T-cell (primary cell): ENCODE measurements around the gene GPR157. TPM values are rescaled to one million over a fixed set of nuclear protein-coding genes. Genes with fewer than 3 reads are reported as not detected.
"Not testable (repeated sequence)": the region's sequence is repeated elsewhere in the genome, so short reads cannot be mapped to it uniquely, and the experiment has no call there.

Experiments
- ATAC-seq, 4 experiments: fragments of 200-7000 bp in 3 of 4; fragments of 150-1000 bp in 1 of 4; cut with Tn5 transposase; replicated peaks in 1 of 4; 1 replicate in 3 of 4; 2 replicates in 1 of 4; pipeline ENCODE4 v1.10.0; 2021; ENCODE audit warnings: moderate library complexity in 3 of 4, mild to moderate bottlenecking in 2 of 4, moderate number of reproducible peaks in 1 of 4
- CTCF ChIA-PET, 2 donors: fragments of 300-600 bp; sonication (Branson Sonifier 250); formaldehyde crosslinking; loops; one replicate each; lab custom pipeline; 2022; ENCODE audit warnings: antibody characterized with exemption in 2 of 2; lab: Charles Lee
- POLR2A ChIA-PET, 2 donors: fragments of 300-600 bp; sonication (Branson Sonifier 250); formaldehyde crosslinking; loops; one replicate each; lab custom pipeline; 2022; ENCODE audit warnings: antibody characterized with exemption in 2 of 2; lab: Charles Lee
- DNase-seq, 35 experiments: peaks; one replicate each; pipeline versions ENCODE4 v3.0.0 to v3.0.0-alpha.2; 2013 to 2023
- H3K27ac ChIP-seq: one replicate; pipeline ENCODE4 v1.5.1; 2013; ENCODE audit warnings: low read length
- H3K27me3 ChIP-seq, 2 experiments: replicated peaks in 1 of 2; 1 replicate in 1 of 2; 2 replicates in 1 of 2; pipeline versions ENCODE4 v1.6.1 to v1.7.0; 2013; ENCODE audit warnings: low read length in 1 of 2, mixed read lengths in 1 of 2; ENCODE audit not compliant: control insufficient read depth in 2 of 2, insufficient read depth in 2 of 2; ENCODE audit errors: extremely low read depth in 1 of 2
- H3K36me3 ChIP-seq, 2 donors: 1 replicate in 1 of 2; 2 replicates in 1 of 2; pipeline versions ENCODE4 v1.6.1 to v1.7.0; 2013; ENCODE audit warnings: low read length in 1 of 2; ENCODE audit not compliant: control insufficient read depth in 2 of 2, insufficient read depth in 1 of 2; ENCODE audit errors: extremely low read depth in 1 of 2
- H3K4me1 ChIP-seq, 2 experiments: 1 replicate in 1 of 2; 2 replicates in 1 of 2; pipeline versions ENCODE4 v1.6.1 to v1.7.0; 2013; ENCODE audit warnings: low read length in 2 of 2, mixed read lengths in 1 of 2; ENCODE audit not compliant: insufficient read depth in 2 of 2, control insufficient read depth in 1 of 2; ENCODE audit errors: extremely low read depth in 1 of 2
- H3K4me3 ChIP-seq, 2 donors: 1 replicate in 1 of 2; 2 replicates in 1 of 2; pipeline versions ENCODE4 v1.5.1 to v1.7.0; 2013; ENCODE audit warnings: mild to moderate bottlenecking in 2 of 2, low read length in 1 of 2, moderate library complexity in 1 of 2; ENCODE audit not compliant: control insufficient read depth in 1 of 2; ENCODE audit errors: extremely low read depth in 1 of 2
- H3K9me3 ChIP-seq: 2 replicates; pipeline ENCODE4 v1.7.0; 2013
- H3K27ac Mint-ChIP-seq, 2 donors: one replicate each; pipeline ENCODE4 v1.8.0; 2020 to 2021; ENCODE audit warnings: mild to moderate bottlenecking in 2 of 2, mixed read lengths in 2 of 2
- H3K27me3 Mint-ChIP-seq, 2 donors: one replicate each; pipeline ENCODE4 v1.8.0; 2021 to 2022; ENCODE audit warnings: mixed read lengths in 2 of 2
- H3K36me3 Mint-ChIP-seq: one replicate; pipeline ENCODE4 v1.8.0; 2021; ENCODE audit warnings: mixed read lengths
- H3K4me1 Mint-ChIP-seq, 3 donors: one replicate each; pipeline ENCODE4 v1.8.0; 2020 to 2022; ENCODE audit warnings: mixed read lengths in 3 of 3, mild to moderate bottlenecking in 1 of 3
- H3K4me3 Mint-ChIP-seq, 3 donors: one replicate each; pipeline ENCODE4 v1.8.0; 2020 to 2022; ENCODE audit warnings: mild to moderate bottlenecking in 3 of 3, mixed read lengths in 3 of 3, moderate library complexity in 3 of 3
- H3K9me3 Mint-ChIP-seq, 3 donors: one replicate each; pipeline ENCODE4 v1.8.0; 2020 to 2022; ENCODE audit warnings: mixed read lengths in 3 of 3
- WGBS: methylation state at CpG from one replicate; pipeline ENCODE4 v1.1.5; 2013; ENCODE audit warnings: missing lambda C conversion rate; ENCODE audit not compliant: insufficient coverage; 5-methylcytosine and 5-hydroxymethylcytosine counted together
- total RNA-seq, 35 experiments: library from RNA in 6 of 35; stranded (reverse) in 6 of 35; fragments of 120-200 nt in 1 of 35; gene quantifications; one replicate each; pipeline versions ENCODE4 v1.2.1 to v1.2.4 and lab custom pipeline; 2013 to 2026

The GPR157 gene
- total RNA-seq, 5 donors from 2014 or later (not counting 1 experiment from before 2014, with no cell fraction given): 7.1 to 10.7 (median 8.9) TPM

DNA sequence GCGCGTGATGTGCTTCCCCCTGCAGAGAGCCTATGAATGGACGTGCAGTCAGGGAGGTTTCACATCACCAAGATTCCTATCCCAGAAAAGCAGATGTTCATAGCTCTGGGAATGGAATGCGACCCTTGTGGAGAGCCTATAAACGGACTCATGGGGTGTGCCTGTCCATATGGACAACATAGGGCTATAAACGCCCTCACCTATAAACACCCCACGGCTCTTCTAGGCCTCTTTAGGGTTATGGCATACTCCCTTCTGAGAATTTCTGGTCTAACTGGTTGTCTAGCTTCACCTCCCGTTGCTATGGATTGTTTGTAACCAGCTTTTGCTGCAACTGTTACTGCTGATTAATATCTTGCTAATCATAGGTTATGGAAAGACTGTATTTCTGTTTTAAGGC lies 4.5 kb downstream of the GPR157 start:
- H3K27ac ChIP-seq, H3K4me3 ChIP-seq, DNase-seq, H3K36me3 ChIP-seq, ATAC-seq, H3K9me3 ChIP-seq, H3K27me3 Mint-ChIP-seq, CTCF ChIA-PET, POLR2A ChIA-PET, H3K27me3 ChIP-seq, H3K4me3 Mint-ChIP-seq, H3K9me3 Mint-ChIP-seq, H3K27ac Mint-ChIP-seq, H3K36me3 Mint-ChIP-seq: not testable (repeated sequence)
- WGBS: 93% methylated on average over 3 of the region's 8 CpGs
- peaks cover 39 to 45% (median 44%) of the 10 kb centered on the region in 3 donors for H3K4me1 Mint-ChIP-seq
- H3K4me1 ChIP-seq: peaks cover 15 to 35% of the 10 kb centered on the region in 2 experiments

DNA sequence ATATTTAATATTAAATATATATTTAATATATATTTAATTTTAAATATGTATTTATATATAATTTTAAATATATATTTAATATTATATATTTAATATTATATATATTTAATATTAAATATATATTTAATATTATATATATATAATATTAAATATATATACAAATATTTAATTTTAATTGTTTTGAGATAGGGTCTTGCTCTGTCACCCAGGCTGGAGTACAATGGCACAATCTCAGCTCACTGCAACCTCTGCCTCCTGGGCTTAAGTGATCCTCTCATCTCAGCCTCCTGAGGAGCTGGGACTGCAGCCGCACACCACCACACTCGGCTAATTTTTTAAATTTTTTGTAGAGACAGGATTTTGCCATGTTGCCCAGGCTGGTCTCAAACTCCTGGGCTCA lies 5.2 kb downstream of the GPR157 start:
- H3K4me1 ChIP-seq: peaks cover 15 to 34% of the 10 kb centered on the region in 2 experiments
- CTCF ChIA-PET, H3K9me3 ChIP-seq, H3K4me3 ChIP-seq, DNase-seq, H3K27ac ChIP-seq, H3K27me3 Mint-ChIP-seq, H3K27me3 ChIP-seq, ATAC-seq, H3K9me3 Mint-ChIP-seq, H3K4me3 Mint-ChIP-seq, H3K36me3 ChIP-seq, POLR2A ChIA-PET, H3K36me3 Mint-ChIP-seq, H3K27ac Mint-ChIP-seq: not testable (repeated sequence)
- H3K4me1 Mint-ChIP-seq: peaks cover 39 to 46% (median 45%) of the 10 kb centered on the region in 3 donors
- no CpG with 5 or more reads among the region's 2 CpGs for WGBS

DNA sequence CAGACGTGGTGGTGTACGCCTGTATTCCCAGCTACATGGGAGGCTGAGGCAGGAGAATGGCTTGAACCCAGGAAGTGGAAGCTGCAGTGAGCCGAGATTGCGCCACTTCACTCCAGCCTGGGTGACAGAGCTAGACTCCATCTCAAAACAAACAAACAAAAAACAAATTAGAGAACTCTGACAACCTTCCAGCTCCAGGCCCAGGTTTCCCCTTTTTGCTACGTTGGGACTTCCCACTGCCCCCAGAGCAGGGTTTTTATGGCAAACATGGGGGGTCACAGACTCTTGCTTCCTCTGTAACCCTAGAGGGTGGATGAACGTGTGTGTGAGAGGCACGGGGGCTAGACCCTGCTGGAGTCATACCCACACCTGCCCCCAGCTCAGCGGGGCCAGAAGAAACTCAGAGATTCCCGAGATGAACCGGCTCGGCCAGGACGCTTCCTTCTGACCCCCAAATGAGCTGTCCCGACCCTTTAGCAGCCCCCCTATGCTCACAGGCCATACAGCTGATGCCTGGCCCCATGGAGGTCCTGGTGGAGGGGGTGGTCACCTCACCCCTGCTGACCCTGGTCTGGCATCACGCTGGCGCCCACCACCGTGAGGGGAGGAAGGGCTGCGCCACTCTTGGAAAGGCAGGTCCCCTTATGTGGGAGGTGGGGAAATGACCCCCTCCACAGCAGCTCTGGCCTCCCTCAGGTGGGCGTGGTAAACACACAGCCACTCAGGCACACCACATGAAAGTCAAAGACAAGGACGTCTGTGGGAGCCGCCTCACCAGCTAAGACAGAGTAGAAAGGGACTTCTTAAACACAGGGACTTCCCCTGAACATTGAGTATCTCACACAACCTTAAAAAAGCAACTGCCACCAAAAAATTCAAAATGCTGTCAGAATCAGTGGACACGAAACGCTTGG lies 7.1 kb downstream of the GPR157 start:
- no peaks in the 10 kb centered on the region for H3K9me3 Mint-ChIP-seq
- Histone ChIP-seq H3K4me1 (peaks cover 11 to 15% of the 10 kb centered on the region in 2 experiments), H3K9me3 (no peaks in the 10 kb centered on the region), H3K4me3 (peak overlapping the region in 1 of 2 donors; percentile 47), H3K27ac (no peak overlapping the region), H3K36me3 (no peaks in the 10 kb centered on the region), H3K27me3 (no peaks in the 10 kb centered on the region)
- ATAC-seq (peak; percentile 83 to 99 (median 96)), DNase-seq (peak in 32 of 35 experiments; percentile 13 to 71 (median 36))
- no peaks in the 10 kb centered on the region for H3K27me3 Mint-ChIP-seq
- H3K4me3 Mint-ChIP-seq: peak overlapping the region; percentile 47 to 65 (median 62)
- 34% methylated on average over 7 of the region's 22 CpGs for WGBS
- peaks cover 28 to 36% (median 33%) of the 10 kb centered on the region in 3 donors for H3K4me1 Mint-ChIP-seq
- peak overlapping the region; percentile 13 to 16 for H3K27ac Mint-ChIP-seq
- CTCF ChIA-PET: interaction anchor here in 1 of 2 donors (0.5 to 1.0 kb wide), 2 partner anchors 11 to 371 kb away, joined by 3 to 7 read pairs; no protein-coding TSS in a partner anchor
- POLR2A ChIA-PET: no interaction called here
- peaks cover 3% of the 10 kb centered on the region for H3K36me3 Mint-ChIP-seq

DNA sequence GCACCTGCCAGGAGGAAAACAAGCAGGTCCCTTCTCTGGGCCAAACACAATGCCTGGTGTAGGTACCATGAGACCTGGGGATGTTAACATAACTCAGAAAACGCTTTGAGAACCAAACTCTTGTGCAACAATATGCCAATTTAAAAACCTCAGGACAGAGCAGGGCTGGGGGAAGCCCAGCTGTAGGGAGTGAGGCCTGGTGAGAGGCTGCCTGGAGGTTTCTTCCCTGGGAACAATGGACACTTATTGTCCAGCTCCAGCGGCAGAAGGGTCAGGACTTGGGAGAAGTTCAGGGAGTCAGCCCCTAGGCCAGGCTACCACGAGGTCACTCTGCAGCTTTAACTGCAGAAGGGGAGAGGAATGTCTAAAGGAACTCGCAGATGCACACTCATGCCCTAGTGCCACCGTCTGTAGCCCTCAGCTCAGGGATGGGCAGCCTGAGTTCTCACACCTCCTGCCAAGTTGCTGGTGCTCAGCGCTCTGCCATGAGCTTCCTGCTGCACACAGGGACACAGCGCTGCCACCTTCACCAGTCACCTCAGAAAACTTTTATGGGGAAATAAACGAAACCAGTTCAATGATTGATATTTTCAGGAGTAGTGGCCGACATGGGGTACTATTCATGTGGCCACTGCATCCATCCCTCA lies 8.5 kb downstream of the GPR157 start:
- no peak overlapping the region for H3K4me3 Mint-ChIP-seq
- DNase-seq (no peak), ATAC-seq (no peak)
- Histone ChIP-seq H3K27me3 (no peaks in the 10 kb centered on the region), H3K4me3 (no peak overlapping the region), H3K9me3 (no peaks in the 10 kb centered on the region), H3K27ac (no peak overlapping the region), H3K36me3 (no peaks in the 10 kb centered on the region), H3K4me1 (peaks cover 11 to 15% of the 10 kb centered on the region in 2 experiments)
- ChIA-PET CTCF (no interaction called here), POLR2A (no interaction called here)
- no peaks in the 10 kb centered on the region for H3K27me3 Mint-ChIP-seq
- peaks cover 3% of the 10 kb centered on the region for H3K36me3 Mint-ChIP-seq
- peak overlapping the region in 1 of 2 donors; percentile 55 for H3K27ac Mint-ChIP-seq
- WGBS: 73% methylated on average over 5 of the region's 9 CpGs
- no peaks in the 10 kb centered on the region for H3K9me3 Mint-ChIP-seq
- peaks cover 23 to 26% (median 23%) of the 10 kb centered on the region in 3 donors for H3K4me1 Mint-ChIP-seq

DNA sequence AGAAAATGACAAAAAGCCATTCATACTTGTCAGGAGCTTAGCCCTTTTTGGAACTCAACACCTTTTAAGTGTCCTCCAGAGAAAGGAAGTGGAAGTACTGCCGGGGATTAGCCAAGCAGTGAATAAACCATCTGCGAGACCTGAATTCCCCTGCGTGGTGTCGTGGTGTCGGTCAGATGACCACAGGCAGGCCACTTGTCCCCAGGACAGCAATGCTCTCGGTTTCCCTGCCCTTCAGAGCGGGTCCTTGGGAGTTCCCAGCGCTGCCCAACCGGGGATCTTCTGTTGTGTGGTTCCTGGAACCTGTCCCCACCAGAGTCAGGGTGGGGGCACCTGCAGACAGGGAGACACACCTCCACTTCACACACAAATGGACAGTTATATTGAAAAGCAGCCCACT lies 9.2 kb downstream of the GPR157 start:
- Histone ChIP-seq H3K4me3 (no peak overlapping the region), H3K36me3 (no peaks in the 10 kb centered on the region), H3K27me3 (no peaks in the 10 kb centered on the region), H3K4me1 (peaks cover 8 to 15% of the 10 kb centered on the region in 2 experiments), H3K9me3 (no peaks in the 10 kb centered on the region), H3K27ac (no peak overlapping the region)
- Mint-ChIP-seq H3K4me1 (peaks cover 16 to 23% (median 17%) of the 10 kb centered on the region in 3 donors), H3K9me3 (no peaks in the 10 kb centered on the region), H3K36me3 (peaks cover 3% of the 10 kb centered on the region), H3K27me3 (no peaks in the 10 kb centered on the region), H3K4me3 (no peak overlapping the region), H3K27ac (no peak overlapping the region)
- no peak for DNase-seq
- ChIA-PET POLR2A (no interaction called here), CTCF (no interaction called here)
- 86% methylated on average over 7 of the region's 9 CpGs for WGBS
- ATAC-seq: no peak

DNA sequence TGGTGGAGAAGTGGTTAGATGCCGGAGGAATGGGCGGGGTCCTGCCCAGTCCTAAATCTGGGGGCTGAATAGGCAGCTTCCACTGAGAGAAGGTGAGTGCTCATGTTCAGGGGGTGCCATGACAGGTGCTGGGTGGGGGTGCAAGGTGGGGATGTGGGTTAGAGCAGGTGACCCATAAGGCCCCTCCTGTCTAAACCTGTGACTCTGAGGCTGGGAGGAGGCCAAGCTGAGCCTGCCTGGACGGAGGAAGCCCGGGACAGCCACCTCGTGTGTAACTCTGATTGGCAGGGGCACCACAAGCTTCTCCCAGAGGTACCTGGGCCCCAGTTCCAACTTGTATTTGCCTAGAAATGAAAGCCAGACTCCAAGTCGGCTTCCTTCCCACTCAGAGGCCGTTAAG lies 10.7 kb downstream of the GPR157 start:
- Mint-ChIP-seq H3K27me3 (no peaks in the 10 kb centered on the region), H3K27ac (peak overlapping the region in 1 of 2 donors; percentile 39), H3K36me3 (peaks cover 3% of the 10 kb centered on the region), H3K4me3 (no peak overlapping the region), H3K4me1 (peaks cover 12 to 20% (median 14%) of the 10 kb centered on the region in 3 donors), H3K9me3 (no peaks in the 10 kb centered on the region)
- H3K27me3 ChIP-seq: no peaks in the 10 kb centered on the region
- DNase-seq (no peak), ATAC-seq (no peak)
- ChIA-PET CTCF (no interaction called here), POLR2A (interaction anchor here in 1 of 2 donors (0.6 kb wide), 1 partner anchor 114 kb away, joined by 7 read pairs; no protein-coding TSS in a partner anchor)
- 100% methylated on average over 1 of the region's 7 CpGs for WGBS
- H3K36me3 ChIP-seq: no peaks in the 10 kb centered on the region
- no peak overlapping the region for H3K4me3 ChIP-seq
- H3K27ac ChIP-seq: no peak overlapping the region
- no peaks in the 10 kb centered on the region for H3K9me3 ChIP-seq
- peaks cover 8 to 15% of the 10 kb centered on the region in 2 experiments for H3K4me1 ChIP-seq
